K562 (cell line): ENCODE data around the gene DPAGT1. TPM values are rescaled to one million over a fixed set of nuclear protein-coding genes. Genes with fewer than 3 reads are reported as not detected.

Experiments used
- ARID3B ChIP-seq: fragments of 250-450 bp; sonication (Bioruptor Pico); IDR thresholded peaks from 2 replicates; pipeline ENCODE4 v1.4.0; 2020; ENCODE audit warnings: borderline replicate concordance
- BACH1 ChIP-seq: fragments of 200-800 bp; sonication (Bioruptor generic); IDR thresholded peaks from 2 replicates; pipeline ENCODE4 v1.6.1; 2016; ENCODE audit warnings: missing genetic modification characterization, missing compliant biosample characterization
- BHLHE40 ChIP-seq: IDR thresholded peaks from 2 replicates; pipeline ENCODE4 v1.6.1; 2011; ENCODE audit warnings: low read length, improper control_type of control experiment
- C11orf30 ChIP-seq: fragments of 450-650 bp; IDR thresholded peaks from 2 replicates; pipeline ENCODE4 v1.6.1; 2016; ENCODE audit warnings: low read depth, mild to moderate bottlenecking
- DNMT1 ChIP-seq: fragments of 450-650 bp; IDR thresholded peaks from 2 replicates; pipeline ENCODE4 v1.6.1; 2016; ENCODE audit warnings: antibody characterized with exemption, mild to moderate bottlenecking
- DPF2 ChIP-seq: fragments of 450-650 bp; IDR thresholded peaks from 2 replicates; pipeline ENCODE4 v1.6.1; 2016
- ETV1 ChIP-seq: fragments of 450-650 bp; conservative IDR thresholded peaks from 2 replicates; pipeline ENCODE4 v1.6.1; 2016; ENCODE audit warnings: missing genetic modification characterization, control low read depth, low read depth, missing compliant biosample characterization
- FIP1L1 ChIP-seq: fragments of 200-400 bp; formaldehyde crosslinking; IDR thresholded peaks from 2 replicates; pipeline ENCODE4 v1.6.1; 2018; ENCODE audit warnings: mild to moderate bottlenecking, low read depth, low read length; ENCODE audit not compliant: poor library complexity, severe bottlenecking
- GABPA ChIP-seq: fragments of 200-800 bp; sonication (Bioruptor generic); conservative IDR thresholded peaks from 2 replicates; pipeline ENCODE4 v1.6.1; 2016; ENCODE audit warnings: low read depth, missing genetic modification characterization, missing compliant biosample characterization
- KDM2B ChIP-seq: fragments of 250-450 bp; sonication (Bioruptor Pico); IDR thresholded peaks from 2 replicates; pipeline ENCODE4 v1.8.0; 2021; ENCODE audit warnings: mild to moderate bottlenecking, moderate library complexity
- KLF10 ChIP-seq: fragments of 250-450 bp; sonication (Bioruptor Pico); IDR thresholded peaks from 2 replicates; pipeline ENCODE4 v1.6.1; 2021; ENCODE audit warnings: matching md5 sums
- MAFF ChIP-seq: IDR thresholded peaks from 2 replicates; pipeline ENCODE4 v1.6.1; 2012; ENCODE audit warnings: low read length, improper control_type of control experiment
- MECOM ChIP-seq: fragments of 250-450 bp; sonication (Bioruptor Pico); IDR thresholded peaks from 2 replicates; pipeline ENCODE4 v1.8.0; 2022; ENCODE audit warnings: inconsistent platforms
- PHB2 ChIP-seq: fragments of 450-650 bp; IDR thresholded peaks from 2 replicates; pipeline ENCODE4 v1.6.1; 2017; ENCODE audit warnings: low read depth
- RBM15 ChIP-seq: fragments of 200-400 bp; formaldehyde crosslinking; IDR thresholded peaks from 2 replicates; pipeline ENCODE4 v1.6.1; 2018; ENCODE audit warnings: mild to moderate bottlenecking, low read length, moderate library complexity; ENCODE audit not compliant: insufficient read depth
- SIN3A ChIP-seq, 2 experiments: fragments of 150-350 bp in 1 of 2; IDR thresholded peaks; 2 replicates each; pipeline ENCODE4 v1.6.1; 2011 to 2016; ENCODE audit warnings: borderline replicate concordance in 2 of 2, low read depth in 2 of 2, low read length in 2 of 2, mild to moderate bottlenecking in 2 of 2, moderate library complexity in 2 of 2; ENCODE audit not compliant: control insufficient read depth in 1 of 2
- SMARCA4 ChIP-seq: fragments of 450-650 bp; IDR thresholded peaks from 2 replicates; pipeline ENCODE4 v1.6.1; 2016
- TCF7 ChIP-seq: sonication (generic); IDR thresholded peaks from 2 replicates; pipeline ENCODE4 v1.6.1; 2016; ENCODE audit warnings: antibody characterized with exemption, borderline replicate concordance
- ZNF140 ChIP-seq: fragments of 250-450 bp; sonication (Bioruptor Pico); IDR thresholded peaks from 2 replicates; pipeline ENCODE4 v1.8.0; 2021; ENCODE audit warnings: moderate library complexity, mild to moderate bottlenecking, inconsistent platforms
- ZNF165 ChIP-seq: fragments of 250-450 bp; sonication (Bioruptor Pico); IDR thresholded peaks from 2 replicates; pipeline ENCODE4 v1.4.0; 2020; ENCODE audit warnings: borderline replicate concordance
- ZNF57 ChIP-seq: fragments of 450-650 bp; formaldehyde crosslinking; IDR thresholded peaks from 2 replicates; pipeline ENCODE4 v1.4.0; 2020; ENCODE audit warnings: mild to moderate bottlenecking, moderate library complexity
- polyA plus RNA-seq, 8 experiments: library from polyadenylated mRNA; depleted of rRNA in 4 of 8; stranded (reverse) in 5 of 8; unstranded in 3 of 8; fragments of >200 nt; fragmentation: Nextera tagmentation in 2 of 8; fragmentation: Illumina TruSeq in 1 of 8; extraction: Ambion mirVana in 2 of 8; extraction: Trizol in 1 of 8; gene quantifications; 2 replicates each; pipeline versions ENCODE4 v1.2.1 to v1.2.3, GENCODE V29; 2011 to 2014; ENCODE audit warnings: inconsistent platforms in 1 of 8, missing spikeins in 1 of 8
- total RNA-seq, 7 experiments: library from RNA; depleted of rRNA in 6 of 7; stranded (reverse); fragments of >200 nt in 6 of 7; fragmentation: Illumina TruSeq in 2 of 7; extraction: Trizol in 2 of 7; gene quantifications; 2 replicates each; pipeline versions ENCODE4 v1.2.1 to v1.2.3, GENCODE V29; 2011 to 2021; ENCODE audit warnings: low replicate concordance in 1 of 7
- TF ChIP-seq, protein P1 (sequence below), 2 experiments: IDR thresholded peaks; 2 replicates each; pipeline ENCODE4 v1.6.1; 2011; ENCODE audit warnings: borderline replicate concordance in 1 of 2, control low read depth in 1 of 2, low read depth in 1 of 2, low read length in 1 of 2, mild to moderate bottlenecking in 1 of 2, mixed read lengths in 1 of 2, moderate library complexity in 1 of 2; ENCODE audit not compliant: insufficient read depth in 1 of 2, insufficient read length in 1 of 2, poor library complexity in 1 of 2, severe bottlenecking in 1 of 2; ENCODE audit errors: extremely low read depth in 1 of 2
- TF ChIP-seq, protein P2 (sequence below): sonication (generic); formaldehyde crosslinking; IDR thresholded peaks from 2 replicates; pipeline ENCODE4 v1.8.1; 2022; ENCODE audit warnings: missing genetic modification reagents
- TF ChIP-seq, protein P3 (sequence below), 2 experiments: fragments of 450-650 bp in 1 of 2; IDR thresholded peaks; 2 replicates each; pipeline ENCODE4 v1.6.1; 2011 to 2017; ENCODE audit warnings: low read depth in 2 of 2, antibody characterized with exemption in 1 of 2, borderline replicate concordance in 1 of 2, low read length in 1 of 2, mild to moderate bottlenecking in 1 of 2, mixed read lengths in 1 of 2; ENCODE audit not compliant: control insufficient read depth in 1 of 2

Gene DPAGT1
- total and polyA plus RNA-seq, 9 of the 15 experiments (the other 6 are each of a cell fraction or from before 2014, with no cell fraction given) = 29.9 to 135 (median 85.0) TPM

GRCh38 chr11:119062779-119063178, 38.9 kb downstream of the DPAGT1 start (continued):
- TF ChIP-seq, protein P1, sequence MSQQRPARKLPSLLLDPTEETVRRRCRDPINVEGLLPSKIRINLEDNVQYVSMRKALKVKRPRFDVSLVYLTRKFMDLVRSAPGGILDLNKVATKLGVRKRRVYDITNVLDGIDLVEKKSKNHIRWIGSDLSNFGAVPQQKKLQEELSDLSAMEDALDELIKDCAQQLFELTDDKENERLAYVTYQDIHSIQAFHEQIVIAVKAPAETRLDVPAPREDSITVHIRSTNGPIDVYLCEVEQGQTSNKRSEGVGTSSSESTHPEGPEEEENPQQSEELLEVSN (IDR thresholded peaks at IDR 0.05; ENCODE audit: borderline replicate concordance in 1 of 2, extremely low read depth in 1 of 2, insufficient read depth in 1 of 2, insufficient read length in 1 of 2, low read depth in 1 of 2, low read length in 1 of 2, poor library complexity in 1 of 2, severe bottlenecking in 1 of 2) = no peak
- no peak for TF ChIP-seq ZNF57 (CRISPR knock-in tag)
- TF ChIP-seq, protein P2, sequence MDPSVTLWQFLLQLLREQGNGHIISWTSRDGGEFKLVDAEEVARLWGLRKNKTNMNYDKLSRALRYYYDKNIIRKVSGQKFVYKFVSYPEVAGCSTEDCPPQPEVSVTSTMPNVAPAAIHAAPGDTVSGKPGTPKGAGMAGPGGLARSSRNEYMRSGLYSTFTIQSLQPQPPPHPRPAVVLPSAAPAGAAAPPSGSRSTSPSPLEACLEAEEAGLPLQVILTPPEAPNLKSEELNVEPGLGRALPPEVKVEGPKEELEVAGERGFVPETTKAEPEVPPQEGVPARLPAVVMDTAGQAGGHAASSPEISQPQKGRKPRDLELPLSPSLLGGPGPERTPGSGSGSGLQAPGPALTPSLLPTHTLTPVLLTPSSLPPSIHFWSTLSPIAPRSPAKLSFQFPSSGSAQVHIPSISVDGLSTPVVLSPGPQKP (CRISPR knock-in tag) = no peak
- TF ChIP-seq RBM15 = no peak
- TF ChIP-seq BACH1 = no peak
- TF ChIP-seq SIN3A (IDR thresholded peaks at IDR 0.05; ENCODE audit: borderline replicate concordance in 2 of 2, control insufficient read depth in 1 of 2, low read depth in 2 of 2, low read length in 2 of 2) = no peak
- TF ChIP-seq MECOM (CRISPR knock-in tag) = no peak
- peak; percentile 86 for TF ChIP-seq MAFF
- peak; percentile 84 for TF ChIP-seq DPF2
- TF ChIP-seq SMARCA4 = peak; percentile 78
- TF ChIP-seq BHLHE40 = no peak
- TF ChIP-seq TCF7 = no peak
- TF ChIP-seq KLF10 = no peak
- no peak for TF ChIP-seq FIP1L1
- TF ChIP-seq DNMT1 = no peak
- no peak for TF ChIP-seq GABPA
- peak; percentile 94 for TF ChIP-seq C11orf30
- no peak for TF ChIP-seq ETV1 (tag)
- TF ChIP-seq ZNF165 = no peak
- no peak for TF ChIP-seq ZNF140 (CRISPR knock-in tag)
- TF ChIP-seq PHB2 = no peak
- TF ChIP-seq ARID3B = no peak
- TF ChIP-seq, protein P3, sequence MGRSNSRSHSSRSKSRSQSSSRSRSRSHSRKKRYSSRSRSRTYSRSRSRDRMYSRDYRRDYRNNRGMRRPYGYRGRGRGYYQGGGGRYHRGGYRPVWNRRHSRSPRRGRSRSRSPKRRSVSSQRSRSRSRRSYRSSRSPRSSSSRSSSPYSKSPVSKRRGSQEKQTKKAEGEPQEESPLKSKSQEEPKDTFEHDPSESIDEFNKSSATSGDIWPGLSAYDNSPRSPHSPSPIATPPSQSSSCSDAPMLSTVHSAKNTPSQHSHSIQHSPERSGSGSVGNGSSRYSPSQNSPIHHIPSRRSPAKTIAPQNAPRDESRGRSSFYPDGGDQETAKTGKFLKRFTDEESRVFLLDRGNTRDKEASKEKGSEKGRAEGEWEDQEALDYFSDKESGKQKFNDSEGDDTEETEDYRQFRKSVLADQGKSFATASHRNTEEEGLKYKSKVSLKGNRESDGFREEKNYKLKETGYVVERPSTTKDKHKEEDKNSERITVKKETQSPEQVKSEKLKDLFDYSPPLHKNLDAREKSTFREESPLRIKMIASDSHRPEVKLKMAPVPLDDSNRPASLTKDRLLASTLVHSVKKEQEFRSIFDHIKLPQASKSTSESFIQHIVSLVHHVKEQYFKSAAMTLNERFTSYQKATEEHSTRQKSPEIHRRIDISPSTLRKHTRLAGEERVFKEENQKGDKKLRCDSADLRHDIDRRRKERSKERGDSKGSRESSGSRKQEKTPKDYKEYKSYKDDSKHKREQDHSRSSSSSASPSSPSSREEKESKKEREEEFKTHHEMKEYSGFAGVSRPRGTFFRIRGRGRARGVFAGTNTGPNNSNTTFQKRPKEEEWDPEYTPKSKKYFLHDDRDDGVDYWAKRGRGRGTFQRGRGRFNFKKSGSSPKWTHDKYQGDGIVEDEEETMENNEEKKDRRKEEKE (IDR thresholded peaks at IDR 0.05; ENCODE audit: borderline replicate concordance in 1 of 2, control insufficient read depth in 1 of 2, low read depth in 2 of 2, low read length in 1 of 2) = no peak
- TF ChIP-seq KDM2B = no peak
